ENCODE data around the gene MYLK4. TPM values are rescaled to one million over a fixed set of nuclear protein-coding genes. Genes with fewer than 3 reads are reported as not detected.
A peak's percentile ranks its signal among the peaks of the same experiment; 100 is the strongest.

MYLK4 gene
- total and polyA plus RNA-seq, 2 donors (not counting 3 experiments of a cell fraction or from before 2014, with no cell fraction given) = 0.41 to 0.62 TPM

DNA sequence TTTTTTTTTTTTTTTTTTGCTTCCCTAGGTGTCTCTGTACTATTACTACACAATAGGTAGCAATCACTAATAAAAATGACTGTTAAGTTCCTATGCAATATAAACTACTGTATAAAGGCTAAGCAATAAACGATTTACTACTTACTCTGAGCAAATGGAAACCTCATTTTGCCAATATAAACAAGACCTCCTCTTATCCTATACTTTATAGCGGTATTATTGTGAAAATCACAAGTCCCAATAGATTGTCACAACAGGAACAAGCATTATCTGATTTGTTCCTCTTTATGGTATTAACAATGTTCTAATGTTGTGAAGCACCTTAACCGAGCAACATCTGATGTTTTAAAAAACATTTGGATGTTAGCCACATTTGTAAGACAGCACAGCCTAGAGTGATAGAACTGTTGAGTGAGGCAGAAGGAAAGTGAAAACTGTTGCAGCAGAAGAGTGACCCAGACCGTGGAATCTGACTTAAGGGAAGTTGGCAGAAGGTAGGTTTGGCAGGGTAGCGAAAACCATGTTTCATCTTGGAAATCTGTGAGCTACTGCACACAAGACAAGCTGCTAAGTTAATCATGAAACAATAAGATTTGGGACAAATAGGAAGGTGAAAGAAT lies 94.2 kb downstream of the MYLK4 start:
- Histone ChIP-seq H3K36me3 (ENCODE audit: control insufficient read depth in 2 of 2, extremely low read depth in 1 of 2, insufficient read depth in 2 of 2, low read length in 2 of 2) (no peaks in the 10 kb centered on the region), H3K4me1 (ENCODE audit: control insufficient read depth, extremely low read depth, insufficient read depth, low read length) (no peaks in the 10 kb centered on the region), H3K9me1 (replicated peaks; ENCODE audit: control insufficient read depth, extremely low read depth, insufficient read depth, low read length) (no peaks in the 10 kb centered on the region), H3K27ac (ENCODE audit: insufficient read depth, low read depth, low read length) (no peak overlapping the region), H3K79me2 (ENCODE audit: control insufficient read depth, insufficient read depth, low read length) (no peaks in the 10 kb centered on the region), H3K27me3 (ENCODE audit: control insufficient read depth in 2 of 2, insufficient read depth in 2 of 2, low read length in 2 of 2) (no peaks in the 10 kb centered on the region), H3K9ac (replicated peaks; ENCODE audit: extremely low read depth, insufficient read depth, low read length) (no peak overlapping the region), H4K20me1 (replicated peaks; ENCODE audit: control insufficient read depth, extremely low read depth, insufficient read depth, low read length) (no peaks in the 10 kb centered on the region), H3K9me3 (replicated peaks; ENCODE audit: control insufficient read depth, insufficient read depth, low read length) (no peaks in the 10 kb centered on the region), H3K4me2 (ENCODE audit: insufficient read depth, low read length) (no peak overlapping the region), H2AFZ (ENCODE audit: low read depth, low read length) (no peak overlapping the region), H3K4me3 (replicated peaks in 1 of 3; ENCODE audit: insufficient read depth in 1 of 3, low read depth in 1 of 3, low read length in 3 of 3) (no peak overlapping the region)
- intact Hi-C loops (cut with micrococcal nuclease) (loop anchor here (5.0 kb wide), 1 partner anchor 81 kb away; no protein-coding TSS in a partner anchor), dilution Hi-C loops (cut with MboI; ENCODE audit: extremely low pct_ligation_motif_present, low sequenced_read_pairs) (no loop called here)
- no peak for FAIRE-seq
- ChIA-PET CTCF (no interaction called here), POLR2A (no interaction called here)
- peak; percentile 20 for DNase-seq (ENCODE audit: low read depth, low spot score)
- TF ChIP-seq CTCF (IDR thresholded peaks at IDR 0.05; ENCODE audit: extremely low read depth in 1 of 2, insufficient read depth in 1 of 2, low read depth in 1 of 2, low read length in 2 of 2) (no peak), POLR2AphosphoS5 (IDR thresholded peaks at IDR 0.05; ENCODE audit: insufficient read depth, low read depth, low read length) (no peak), FOS (IDR thresholded peaks at IDR 0.05; ENCODE audit: borderline replicate concordance, insufficient read depth, low read length) (no peak), EZH2 (IDR thresholded peaks at IDR 0.05; ENCODE audit: borderline replicate concordance, low read depth, low read length, severe bottlenecking) (no peak), JUN (IDR thresholded peaks at IDR 0.05; ENCODE audit: borderline replicate concordance, insufficient read depth, insufficient read length, low read depth) (no peak), POLR2A (IDR thresholded peaks at IDR 0.05; ENCODE audit: low read depth, low read length) (no peak)
- TF ChIP-seq, protein P1, sequence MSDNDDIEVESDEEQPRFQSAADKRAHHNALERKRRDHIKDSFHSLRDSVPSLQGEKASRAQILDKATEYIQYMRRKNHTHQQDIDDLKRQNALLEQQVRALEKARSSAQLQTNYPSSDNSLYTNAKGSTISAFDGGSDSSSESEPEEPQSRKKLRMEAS (IDR thresholded peaks at IDR 0.05; ENCODE audit: insufficient read depth, insufficient read length) = no peak
- no TSS peak for BruUV-seq (replicated peaks)
